Epithelial cell of proximal tubule (primary cell): ENCODE measurements around the gene LCOR. TPM values are rescaled to one million over a fixed set of nuclear protein-coding genes. Genes with fewer than 3 reads are reported as not detected.

ENCODE experiments used
- DNase-seq: peaks from one replicate; pipeline ENCODE4 v3.0.0-alpha.2; 2011; ENCODE audit warnings: low read depth
- H3K4me3 ChIP-seq: 2 replicates; pipeline ENCODE4 v1.5.1; 2011; ENCODE audit warnings: low read depth, mild to moderate bottlenecking, low read length
- CTCF ChIP-seq: conservative IDR thresholded peaks from 2 replicates; pipeline ENCODE4 v1.5.1; 2012; ENCODE audit warnings: low read depth, mild to moderate bottlenecking, low read length
- total RNA-seq: library from RNA; depleted of rRNA; stranded (reverse); fragments of >200 nt; gene quantifications from 2 replicates; pipeline ENCODE4 v1.2.3, GENCODE V29; 2015

Gene LCOR
- total RNA-seq, 1 donor from 2014 or later, result 17.2 TPM

GRCh38 chr10:96991313-96991841 lies 159.3 kb downstream of the LCOR start:
- no peak overlapping the region for H3K4me3 ChIP-seq
- no peak for DNase-seq
- no peak for TF ChIP-seq CTCF

GRCh38 chr10:96992721-96993120 lies 160.6 kb downstream of the LCOR start:
- TF ChIP-seq CTCF, result no peak
- DNase-seq, result no peak

GRCh38 chr10:96995851-96996250 lies 163.8 kb downstream of the LCOR start:
- no peak for DNase-seq
- no peak overlapping the region for H3K4me3 ChIP-seq
- no peak for TF ChIP-seq CTCF

More at GRCh38 chr10:96992721-96993120, 160.6 kb downstream of the LCOR start:
- H3K4me3 ChIP-seq, result no peak overlapping the region

GRCh38 chr10:96996275-96996965 lies 164.3 kb downstream of the LCOR start:
- no peak overlapping the region for H3K4me3 ChIP-seq
- no peak for DNase-seq
- TF ChIP-seq CTCF, result no peak

- TF ChIP-seq CTCF, result no peak
- H3K4me3 ChIP-seq, result no peak overlapping the region
- DNase-seq, result peak; percentile 78
Measured at GRCh38 chr10:96998329-96998888, 166.3 kb downstream of the LCOR start.

GRCh38 chr10:96999337-96999736 lies 167.2 kb downstream of the LCOR start:
- no peak overlapping the region for H3K4me3 ChIP-seq
- DNase-seq, result no peak
- no peak for TF ChIP-seq CTCF
